Upper lobe of left lung (tissue), 6 donors: ENCODE results near the gene RPGR. TPM values are rescaled to one million over a fixed set of nuclear protein-coding genes. Genes with fewer than 3 reads are reported as not detected.

ENCODE experiments used
- ATAC-seq, 2 donors: fragments of 200-7000 bp; cut with Tn5 transposase; one replicate each; pipeline ENCODE4 v1.9.1; 2022; ENCODE audit warnings: mild to moderate bottlenecking in 2 of 2, moderate library complexity in 2 of 2; ENCODE audit not compliant: low FRiP score in 2 of 2
- DNase-seq, 2 donors: peaks; one replicate each; pipeline ENCODE4 v3.0.0-alpha.2; 2019 to 2020
- H3K27ac ChIP-seq, 4 donors: fragments of 200-600 bp; sonication (generic); one replicate each; pipeline ENCODE4 v1.5.1; 2016 to 2019
- H3K27me3 ChIP-seq, 4 donors: fragments of 200-600 bp; sonication (generic); one replicate each; pipeline ENCODE4 v1.5.1; 2017 to 2019
- H3K36me3 ChIP-seq, 4 donors: fragments of 200-600 bp; sonication (generic); one replicate each; pipeline ENCODE4 v1.5.1; 2016 to 2019
- H3K4me1 ChIP-seq, 4 donors: fragments of 200-600 bp; sonication (generic); one replicate each; pipeline ENCODE4 v1.5.1; 2018 to 2019
- H3K4me3 ChIP-seq, 4 donors: fragments of 200-600 bp; sonication (generic); one replicate each; pipeline ENCODE4 v1.5.1; 2017 to 2019; ENCODE audit warnings: mild to moderate bottlenecking in 2 of 4, moderate library complexity in 1 of 4
- H3K9me3 ChIP-seq, 4 donors: fragments of 200-600 bp; sonication (generic); one replicate each; pipeline ENCODE4 v1.5.1; 2018 to 2019
- CTCF ChIP-seq, 6 experiments: fragments of 450-650 bp in 4 of 6; fragments of 200-600 bp in 2 of 6; sonication (generic) in 2 of 6; IDR thresholded peaks; one replicate each; pipeline ENCODE4 v1.5.1; 2016 to 2019; ENCODE audit warnings: antibody characterized with exemption in 6 of 6
- EP300 ChIP-seq, 4 donors: sonication (generic); formaldehyde crosslinking; IDR thresholded peaks; one replicate each; pipeline ENCODE4 v1.5.1; 2017; ENCODE audit warnings: antibody characterized with exemption in 4 of 4, control low read depth in 2 of 4
- POLR2A ChIP-seq, 4 donors: fragments of 450-650 bp; IDR thresholded peaks; one replicate each; pipeline ENCODE4 v1.5.1; 2016 to 2017; ENCODE audit warnings: antibody characterized with exemption in 4 of 4, mild to moderate bottlenecking in 2 of 4
- POLR2AphosphoS5 ChIP-seq, 2 donors: sonication (generic); formaldehyde crosslinking; IDR thresholded peaks; one replicate each; pipeline ENCODE4 v1.5.1; 2017; ENCODE audit warnings: antibody characterized with exemption in 2 of 2
- WGBS, 2 donors: methylation state at CpG; one replicate each; pipeline ENCODE4 v1.1.5; 2017 to 2018; 5-methylcytosine and 5-hydroxymethylcytosine counted together
- total RNA-seq, 6 donors: library from RNA; depleted of rRNA in 4 of 6; stranded (reverse); fragments of >200 nt in 4 of 6; gene quantifications; one replicate each; pipeline versions ENCODE4 v1.1.0 to v1.2.1, GENCODE V29; 2016 to 2021
- donor health status: DM: no; HTN: no; CAD: no; lungs with moderate emphysema.
- donor health status: DM: no; HTN: yes; CAD: no; lungs with severe emphysema.

The RPGR gene
- total RNA-seq, 6 donors from 2014 or later: 15.8 to 82.8 (median 30.1) TPM

- no peak for TF ChIP-seq EP300 (IDR thresholded peaks at IDR 0.05)
- no peak for TF ChIP-seq POLR2A (IDR thresholded peaks at IDR 0.05)
- TF ChIP-seq POLR2AphosphoS5 (IDR thresholded peaks at IDR 0.05): no peak
- TF ChIP-seq CTCF (IDR thresholded peaks at IDR 0.05): no peak
These were observed 15.8 kb upstream of the RPGR start for GRCh38 chrX:38342853-38343778.

DNA sequence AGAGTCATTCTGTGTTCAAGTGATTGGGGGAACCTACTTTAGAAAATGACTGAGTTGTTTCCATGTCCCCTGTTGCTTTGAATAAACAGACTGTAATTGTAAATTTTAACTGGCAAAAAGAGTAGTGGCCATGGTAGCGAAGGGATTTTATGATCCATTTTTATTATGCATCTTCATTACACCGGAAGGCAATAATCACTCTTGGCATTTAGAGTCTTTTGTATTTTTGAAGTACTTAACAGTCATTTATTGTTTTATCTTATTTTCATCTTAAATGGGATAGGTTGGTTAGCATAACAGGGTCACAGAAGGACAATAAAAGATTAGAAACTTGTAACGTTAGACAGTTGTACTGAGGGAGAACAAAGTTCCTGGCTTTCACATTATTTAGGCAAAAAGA is 14.1 kb upstream of the RPGR start:
- TF ChIP-seq EP300 (IDR thresholded peaks at IDR 0.05) (no peak), CTCF (IDR thresholded peaks at IDR 0.05) (no peak), POLR2AphosphoS5 (IDR thresholded peaks at IDR 0.05) (no peak), POLR2A (IDR thresholded peaks at IDR 0.05) (no peak)
- H3K4me3 ChIP-seq: no peak overlapping the region
- H3K9me3 ChIP-seq: no peaks in the 10 kb centered on the region
- no peaks in the 10 kb centered on the region for H3K36me3 ChIP-seq
- WGBS, 2 donors: 73% methylated on average over 3 of the region's 3 CpGs
- H3K4me1 ChIP-seq: no peaks in the 10 kb centered on the region
- ATAC-seq: no peak
- no peak for DNase-seq
- H3K27ac ChIP-seq: no peak overlapping the region
- no peaks in the 10 kb centered on the region for H3K27me3 ChIP-seq

More at GRCh38 chrX:38342853-38343778, 15.8 kb upstream of the RPGR start:
- Histone ChIP-seq H3K4me1 (no peaks in the 10 kb centered on the region), H3K4me3 (no peak overlapping the region), H3K36me3 (no peaks in the 10 kb centered on the region), H3K27ac (no peak overlapping the region), H3K9me3 (no peaks in the 10 kb centered on the region), H3K27me3 (no peaks in the 10 kb centered on the region)
- no peak for ATAC-seq
- WGBS, 2 donors: 68 to 96% methylated on average over 2 of the region's 2 CpGs
- DNase-seq: no peak

DNA sequence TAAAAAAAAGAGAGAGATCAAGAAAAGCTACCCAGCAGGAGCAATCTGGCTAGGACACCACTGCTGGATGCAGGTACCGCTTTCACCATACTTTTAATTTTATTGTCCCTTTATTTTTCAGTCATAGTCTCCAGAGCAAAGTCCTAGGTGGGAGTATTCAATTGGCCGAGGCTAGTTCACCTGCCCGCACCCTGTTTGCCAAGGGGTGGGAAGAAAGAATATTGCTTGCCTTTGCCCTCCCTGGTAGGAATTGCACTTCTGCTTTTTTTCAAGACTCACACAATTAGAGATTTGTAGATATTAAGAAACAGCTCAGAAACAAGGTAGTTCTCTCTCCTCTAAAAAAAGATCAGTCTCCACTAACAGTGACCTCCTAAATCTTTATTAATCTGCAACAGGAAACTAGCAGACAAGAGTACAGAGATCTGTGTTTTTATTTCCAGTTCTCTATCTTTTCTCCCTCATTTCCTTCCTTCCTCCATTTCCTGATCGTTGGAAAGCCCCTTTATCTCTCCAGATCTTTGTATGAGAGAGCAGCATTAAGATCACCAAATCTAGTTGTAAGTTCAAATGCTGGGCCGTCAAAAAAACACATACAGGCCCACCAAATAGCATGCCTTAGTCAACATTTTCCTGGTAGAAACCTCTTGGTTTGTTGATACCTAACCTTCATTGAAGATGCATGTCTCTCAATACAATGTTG is 9.4 kb upstream of the RPGR start:
- Histone ChIP-seq H3K4me3 (no peak overlapping the region), H3K36me3 (no peaks in the 10 kb centered on the region), H3K4me1 (no peaks in the 10 kb centered on the region), H3K27ac (no peak overlapping the region), H3K9me3 (no peaks in the 10 kb centered on the region), H3K27me3 (no peaks in the 10 kb centered on the region)
- ATAC-seq: no peak
- WGBS, 2 donors: 45 to 54% methylated on average over 5 of the region's 5 CpGs
- TF ChIP-seq CTCF (IDR thresholded peaks at IDR 0.05) (no peak), POLR2AphosphoS5 (IDR thresholded peaks at IDR 0.05) (no peak), EP300 (IDR thresholded peaks at IDR 0.05) (no peak), POLR2A (IDR thresholded peaks at IDR 0.05) (no peak)
- DNase-seq: no peak

- ATAC-seq: no peak
- Histone ChIP-seq H3K36me3 (no peaks in the 10 kb centered on the region), H3K9me3 (no peaks in the 10 kb centered on the region), H3K4me1 (no peaks in the 10 kb centered on the region), H3K27me3 (no peaks in the 10 kb centered on the region), H3K4me3 (no peak overlapping the region), H3K27ac (no peak overlapping the region)
- DNase-seq: no peak
- TF ChIP-seq EP300 (IDR thresholded peaks at IDR 0.05): no peak
- no peak for TF ChIP-seq POLR2AphosphoS5 (IDR thresholded peaks at IDR 0.05)
- peak in 2 of 6 experiments; percentile 5 to 11 for TF ChIP-seq CTCF (IDR thresholded peaks at IDR 0.05)
- no peak for TF ChIP-seq POLR2A (IDR thresholded peaks at IDR 0.05)
These were observed 8.1 kb upstream of the RPGR start for GRCh38 chrX:38335382-38335781.
